MCF 10A (cell line): ENCODE data around the gene PIK3R3. TPM values are rescaled to one million over a fixed set of nuclear protein-coding genes. Genes with fewer than 3 reads are reported as not detected.

ENCODE experiments used
- BruUV-seq: library from RNA; stranded (reverse); fragments of 400-500 nt; replicated peaks from 2 replicates; lab custom pipeline; 2021; lab: Mats Ljungman, UMichigan
- CTCF ChIA-PET: fragments of 300-600 bp; sonication (Branson Sonifier 250); formaldehyde crosslinking; extraction: SDS; loops from one replicate; lab custom pipeline; 2021; ENCODE audit warnings: antibody characterized with exemption, inconsistent platforms; lab: Yijun Ruan, JAX
- POLR2A ChIA-PET: fragments of 300-600, 350-650 bp; sonication (Branson Sonifier 250); formaldehyde crosslinking; extraction: SDS; loops from one replicate; lab custom pipeline; 2020; ENCODE audit warnings: antibody characterized with exemption, inconsistent platforms; lab: Yijun Ruan, JAX
- DNase-seq: peaks from one replicate; pipeline ENCODE4 v3.0.0-alpha.2; 2018; ENCODE audit not compliant: unreplicated experiment
- H3K27ac Mint-ChIP-seq: one replicate; pipeline ENCODE4 v1.8.0; 2022; ENCODE audit warnings: mild to moderate bottlenecking, low read depth, mixed read lengths; ENCODE audit not compliant: unreplicated experiment
- H3K27me3 Mint-ChIP-seq: one replicate; pipeline ENCODE4 v1.8.0; 2022; ENCODE audit warnings: mixed read lengths; ENCODE audit not compliant: insufficient read depth, unreplicated experiment
- H3K36me3 Mint-ChIP-seq: one replicate; pipeline ENCODE4 v1.8.0; 2022; ENCODE audit warnings: mild to moderate bottlenecking, moderate library complexity, mixed read lengths; ENCODE audit not compliant: insufficient read depth, unreplicated experiment
- H3K4me1 Mint-ChIP-seq: one replicate; pipeline ENCODE4 v1.8.0; 2022; ENCODE audit warnings: mixed read lengths; ENCODE audit not compliant: insufficient read depth, unreplicated experiment
- H3K4me3 Mint-ChIP-seq: one replicate; pipeline ENCODE4 v1.8.0; 2022; ENCODE audit warnings: mild to moderate bottlenecking, moderate library complexity, mixed read lengths; ENCODE audit not compliant: unreplicated experiment
- H3K9me3 Mint-ChIP-seq: one replicate; pipeline ENCODE4 v1.8.0; 2022; ENCODE audit warnings: mixed read lengths; ENCODE audit not compliant: unreplicated experiment
- CTCF ChIP-seq: fragments of 200-600 bp; IDR thresholded peaks from one replicate; pipeline ENCODE4 v1.8.0; 2022; ENCODE audit warnings: antibody characterized with exemption, mild to moderate bottlenecking; ENCODE audit not compliant: unreplicated experiment
- intact Hi-C: fragments of 100-400 bp; cut with micrococcal nuclease; formaldehyde crosslinking; loops from 2 replicates; pipeline ENCODE4 v1.14.1; 2022
- total RNA-seq: library from RNA; stranded (reverse); gene quantifications from 2 replicates; pipeline ENCODE4 v1.2.3, GENCODE V29; 2022

The PIK3R3 gene
- total RNA-seq, 1 experiment from 2014 or later: 9.3 TPM

GRCh38 chr1:46130606-46131005, 1.8 kb downstream of the PIK3R3 start:
- Mint-ChIP-seq H3K36me3 (peaks cover 17% of the 10 kb centered on the region), H3K4me3 (peak overlapping the region; percentile 75), H3K27me3 (no peaks in the 10 kb centered on the region), H3K4me1 (peaks cover 42% of the 10 kb centered on the region), H3K27ac (peak overlapping the region; percentile 100), H3K9me3 (no peaks in the 10 kb centered on the region)
- ChIA-PET POLR2A (interaction anchor here (0.5 to 5.9 kb wide), 23 partner anchors 9 to 442 kb away, joined by 3 to 68 read pairs (median 6); partner anchors contain the start of genes LRRC41, NSUN4, P3R3URF and RAD54L), CTCF (interaction anchor here (0.6 to 1.3 kb wide), 6 partner anchors 53 to 874 kb away, joined by 3 to 5 read pairs (median 3); no protein-coding TSS in a partner anchor)
- no peak for DNase-seq
- no peak for TF ChIP-seq CTCF
- BruUV-seq: no TSS peak
- intact Hi-C loops: loop anchor here (5.0 kb wide), 1 partner anchor 92 kb away; no protein-coding TSS in a partner anchor

GRCh38 chr1:46130121-46130520, 2.3 kb downstream of the PIK3R3 start:
- Mint-ChIP-seq H3K36me3 (peaks cover 14% of the 10 kb centered on the region), H3K9me3 (no peaks in the 10 kb centered on the region), H3K27me3 (no peaks in the 10 kb centered on the region), H3K4me3 (peak overlapping the region; percentile 75), H3K27ac (peak overlapping the region; percentile 100), H3K4me1 (peaks cover 37% of the 10 kb centered on the region)
- no peak for DNase-seq
- ChIA-PET POLR2A (interaction anchor here (0.5 to 5.9 kb wide), 22 partner anchors 9 to 442 kb away, joined by 3 to 68 read pairs (median 6); partner anchors contain the start of genes LRRC41, P3R3URF, RAD54L and TSPAN1), CTCF (interaction anchor here (0.8 to 0.9 kb wide), 4 partner anchors 50 to 94 kb away, joined by 3 to 5 read pairs (median 3); no protein-coding TSS in a partner anchor)
- TF ChIP-seq CTCF: no peak
- intact Hi-C loops: loop anchor here (5.0 kb wide), 1 partner anchor 92 kb away; no protein-coding TSS in a partner anchor
- BruUV-seq: no TSS peak

DNA sequence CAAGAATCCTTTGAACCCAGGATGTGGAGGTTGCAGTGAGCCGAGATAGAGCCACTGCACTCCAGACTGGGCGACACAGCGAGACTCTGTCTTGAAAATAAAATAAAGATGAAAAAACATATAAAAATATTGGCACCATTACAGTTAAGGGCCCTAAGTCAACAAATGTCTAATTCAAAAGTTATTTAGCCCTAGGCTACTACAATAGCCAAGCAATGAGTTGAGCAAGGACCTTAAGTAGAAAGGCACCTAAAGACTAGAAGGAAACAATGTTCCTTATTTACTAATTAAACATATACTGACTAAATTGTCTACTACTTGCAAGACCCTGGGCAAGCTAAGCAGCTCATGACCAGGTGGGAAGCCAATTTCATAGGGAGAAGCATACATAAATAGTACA, 4.1 kb downstream of the PIK3R3 start:
- intact Hi-C loops: no loop called here
- no peaks in the 10 kb centered on the region for H3K27me3 Mint-ChIP-seq
- H3K9me3 Mint-ChIP-seq: no peaks in the 10 kb centered on the region
- peak; percentile 60 for DNase-seq
- POLR2A ChIA-PET: interaction anchor here (0.6 to 5.9 kb wide), 8 partner anchors 9 to 546 kb away, joined by 3 to 68 read pairs (median 5); partner anchors contain the start of gene GPBP1L1
- CTCF ChIA-PET: interaction anchor here (1.5 to 1.8 kb wide), 3 partner anchors 44 to 71 kb away, joined by 3 to 7 read pairs (median 5); no protein-coding TSS in a partner anchor
- H3K36me3 Mint-ChIP-seq: peaks cover 14% of the 10 kb centered on the region
- H3K27ac Mint-ChIP-seq: no peak overlapping the region
- TF ChIP-seq CTCF: no peak
- no TSS peak for BruUV-seq
- peaks cover 21% of the 10 kb centered on the region for H3K4me1 Mint-ChIP-seq
- H3K4me3 Mint-ChIP-seq: peak overlapping the region; percentile 50

DNA sequence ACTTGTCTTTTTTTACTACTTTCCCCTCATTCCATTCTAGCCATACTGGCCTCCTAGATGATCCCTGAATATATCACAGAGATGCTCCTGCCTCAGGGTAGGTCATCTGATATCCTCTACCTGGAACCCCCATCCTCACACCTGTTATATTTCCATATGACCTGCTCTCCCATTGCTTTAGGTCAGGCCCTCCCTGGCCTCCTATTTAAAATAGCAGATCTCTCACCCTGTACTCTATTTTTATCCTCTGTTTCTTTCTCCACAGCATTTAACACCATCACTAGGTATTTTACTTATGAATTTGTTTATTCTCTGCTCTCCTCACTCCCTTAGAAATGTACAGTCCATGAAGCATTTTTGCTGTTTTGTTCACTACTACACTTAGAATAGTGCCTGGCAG, 13.6 kb downstream of the PIK3R3 start:
- Mint-ChIP-seq H3K9me3 (no peaks in the 10 kb centered on the region), H3K27me3 (no peaks in the 10 kb centered on the region), H3K27ac (no peak overlapping the region), H3K4me1 (peaks cover 11% of the 10 kb centered on the region), H3K36me3 (peaks cover 6% of the 10 kb centered on the region), H3K4me3 (no peak overlapping the region)
- ChIA-PET POLR2A (interaction anchor here (1.1 kb wide), 1 partner anchor 9 kb away, joined by 4 read pairs; no protein-coding TSS in a partner anchor), CTCF (no interaction called here)
- TF ChIP-seq CTCF: no peak
- DNase-seq: no peak
- intact Hi-C loops: no loop called here
- BruUV-seq: no TSS peak
